Naive B cell (primary cell): ENCODE measurements around the gene COL4A2. TPM values are rescaled to one million over a fixed set of nuclear protein-coding genes. Genes with fewer than 3 reads are reported as not detected.

Experiments
- ATAC-seq, 2 donors: fragments of 150-1000 bp; cut with Tn5 transposase; 2 replicates each; pipeline ENCODE4 v1.10.0; 2021; ENCODE audit warnings: low read depth in 2 of 2, mild to moderate bottlenecking in 2 of 2, moderate library complexity in 2 of 2
- DNase-seq: peaks from one replicate; pipeline ENCODE4 v3.0.0; 2022
- H3K27ac Mint-ChIP-seq, 6 donors: one replicate each; pipeline ENCODE4 v1.8.0; 2020 to 2022; ENCODE audit warnings: mild to moderate bottlenecking in 6 of 6, mixed read lengths in 6 of 6, moderate library complexity in 5 of 6, inconsistent platforms in 2 of 6
- H3K27me3 Mint-ChIP-seq, 3 donors: one replicate each; pipeline ENCODE4 v1.8.0; 2021 to 2022; ENCODE audit warnings: mixed read lengths in 3 of 3, mild to moderate bottlenecking in 1 of 3
- H3K36me3 Mint-ChIP-seq, 2 donors: one replicate each; pipeline ENCODE4 v1.8.0; 2020 to 2022; ENCODE audit warnings: mixed read lengths in 2 of 2, inconsistent platforms in 1 of 2, mild to moderate bottlenecking in 1 of 2
- H3K4me1 Mint-ChIP-seq, 3 donors: one replicate each; pipeline ENCODE4 v1.8.0; 2020 to 2022; ENCODE audit warnings: mixed read lengths in 3 of 3, inconsistent platforms in 1 of 3, mild to moderate bottlenecking in 1 of 3, moderate library complexity in 1 of 3
- H3K4me3 Mint-ChIP-seq, 8 donors: one replicate each; pipeline ENCODE4 v1.8.0; 2020 to 2022; ENCODE audit warnings: mild to moderate bottlenecking in 8 of 8, mixed read lengths in 8 of 8, moderate library complexity in 8 of 8, inconsistent platforms in 2 of 8
- H3K9me3 Mint-ChIP-seq, 7 donors: one replicate each; pipeline ENCODE4 v1.8.0; 2020 to 2022; ENCODE audit warnings: mixed read lengths in 7 of 7, mild to moderate bottlenecking in 5 of 7, inconsistent platforms in 2 of 7, moderate library complexity in 1 of 7
- polyA plus RNA-seq, 6 donors: library from polyadenylated mRNA; unstranded; fragments of 300-500 nt; fragmentation: Illumina TruSeq; gene quantifications; one replicate each; pipeline ENCODE4 v1.2.3, GENCODE V29; 2021; ENCODE audit warnings: low read depth in 6 of 6

COL4A2 gene
- polyA plus RNA-seq, 6 donors from 2014 or later, result 0.13 TPM; not detected in 5

GRCh38 chr13:110413676-110414040 lies 106.6 kb downstream of the COL4A2 start:
- H3K27me3 Mint-ChIP-seq, result peaks cover 41 to 75% (median 70%) of the 10 kb centered on the region in 3 donors
- DNase-seq (no peak), ATAC-seq (no peak)
- H3K36me3 Mint-ChIP-seq, result no peaks in the 10 kb centered on the region
- no peaks in the 10 kb centered on the region for H3K4me1 Mint-ChIP-seq
- peaks cover 0 to 2% (median 0%) of the 10 kb centered on the region in 7 donors for H3K9me3 Mint-ChIP-seq
- H3K27ac Mint-ChIP-seq, result no peak overlapping the region
- H3K4me3 Mint-ChIP-seq, result no peak overlapping the region

GRCh38 chr13:110414283-110414682 lies 107.2 kb downstream of the COL4A2 start:
- H3K9me3 Mint-ChIP-seq, result peaks cover 0 to 2% (median 0%) of the 10 kb centered on the region in 7 donors
- H3K27me3 Mint-ChIP-seq, result peaks cover 41 to 80% (median 70%) of the 10 kb centered on the region in 3 donors
- H3K4me3 Mint-ChIP-seq, result no peak overlapping the region
- H3K4me1 Mint-ChIP-seq, result no peaks in the 10 kb centered on the region
- DNase-seq (no peak), ATAC-seq (no peak)
- no peaks in the 10 kb centered on the region for H3K36me3 Mint-ChIP-seq
- no peak overlapping the region for H3K27ac Mint-ChIP-seq

- peaks cover 0 to 2% (median 0%) of the 10 kb centered on the region in 7 donors for H3K9me3 Mint-ChIP-seq
- H3K27ac Mint-ChIP-seq, result no peak overlapping the region
- DNase-seq, result no peak
- no peak overlapping the region for H3K4me3 Mint-ChIP-seq
- ATAC-seq, result no peak
- H3K4me1 Mint-ChIP-seq, result no peaks in the 10 kb centered on the region
- peaks cover 42 to 79% (median 72%) of the 10 kb centered on the region in 3 donors for H3K27me3 Mint-ChIP-seq
- no peaks in the 10 kb centered on the region for H3K36me3 Mint-ChIP-seq
These were observed 107.8 kb downstream of the COL4A2 start for GRCh38 chr13:110414931-110415330.

GRCh38 chr13:110415669-110416068 lies 108.6 kb downstream of the COL4A2 start:
- no peak overlapping the region for H3K4me3 Mint-ChIP-seq
- no peak overlapping the region for H3K27ac Mint-ChIP-seq
- peaks cover 0 to 2% (median 0%) of the 10 kb centered on the region in 7 donors for H3K9me3 Mint-ChIP-seq
- no peaks in the 10 kb centered on the region for H3K4me1 Mint-ChIP-seq
- peaks cover 43 to 80% (median 73%) of the 10 kb centered on the region in 3 donors for H3K27me3 Mint-ChIP-seq
- DNase-seq (no peak), ATAC-seq (no peak)
- H3K36me3 Mint-ChIP-seq, result no peaks in the 10 kb centered on the region

- Mint-ChIP-seq H3K4me3 (no peak overlapping the region), H3K27me3 (peaks cover 46 to 80% (median 73%) of the 10 kb centered on the region in 3 donors), H3K4me1 (no peaks in the 10 kb centered on the region), H3K36me3 (no peaks in the 10 kb centered on the region), H3K9me3 (peaks cover 0 to 2% (median 0%) of the 10 kb centered on the region in 7 donors), H3K27ac (no peak overlapping the region)
- ATAC-seq, result no peak
- DNase-seq, result no peak
These were observed 109.3 kb downstream of the COL4A2 start for GRCh38 chr13:110416131-110417025.

GRCh38 chr13:110418944-110419343 lies 111.9 kb downstream of the COL4A2 start:
- no peaks in the 10 kb centered on the region for H3K4me1 Mint-ChIP-seq
- H3K9me3 Mint-ChIP-seq, result peaks cover 0 to 2% (median 0%) of the 10 kb centered on the region in 7 donors
- no peak for ATAC-seq
- H3K27me3 Mint-ChIP-seq, result peaks cover 59 to 77% (median 74%) of the 10 kb centered on the region in 3 donors
- H3K4me3 Mint-ChIP-seq, result no peak overlapping the region
- H3K27ac Mint-ChIP-seq, result no peak overlapping the region
- no peak for DNase-seq
- no peaks in the 10 kb centered on the region for H3K36me3 Mint-ChIP-seq

GRCh38 chr13:110419381-110419791 lies 112.3 kb downstream of the COL4A2 start:
- Mint-ChIP-seq H3K27ac (no peak overlapping the region), H3K9me3 (peaks cover 0 to 2% (median 0%) of the 10 kb centered on the region in 7 donors), H3K4me1 (no peaks in the 10 kb centered on the region), H3K4me3 (no peak overlapping the region), H3K36me3 (no peaks in the 10 kb centered on the region), H3K27me3 (peaks cover 57 to 78% (median 77%) of the 10 kb centered on the region in 3 donors)
- DNase-seq (no peak), ATAC-seq (no peak)

- DNase-seq (no peak), ATAC-seq (no peak)
- Mint-ChIP-seq H3K27me3 (peaks cover 54 to 82% (median 79%) of the 10 kb centered on the region in 3 donors), H3K4me3 (no peak overlapping the region), H3K27ac (no peak overlapping the region), H3K36me3 (no peaks in the 10 kb centered on the region), H3K4me1 (no peaks in the 10 kb centered on the region), H3K9me3 (no peaks in the 10 kb centered on the region)
These were observed 112.9 kb downstream of the COL4A2 start for GRCh38 chr13:110419946-110420345.

GRCh38 chr13:110420626-110421025 lies 113.5 kb downstream of the COL4A2 start:
- DNase-seq (no peak), ATAC-seq (no peak)
- Mint-ChIP-seq H3K36me3 (no peaks in the 10 kb centered on the region), H3K4me1 (no peaks in the 10 kb centered on the region), H3K4me3 (no peak overlapping the region), H3K27ac (no peak overlapping the region), H3K27me3 (peaks cover 54 to 87% (median 82%) of the 10 kb centered on the region in 3 donors), H3K9me3 (no peaks in the 10 kb centered on the region)

GRCh38 chr13:110421061-110421460 lies 114.0 kb downstream of the COL4A2 start:
- peak overlapping the region in 1 of 6 donors; percentile 68 for H3K27ac Mint-ChIP-seq
- no peak for ATAC-seq
- no peaks in the 10 kb centered on the region for H3K36me3 Mint-ChIP-seq
- H3K4me3 Mint-ChIP-seq, result no peak overlapping the region
- H3K27me3 Mint-ChIP-seq, result peaks cover 58 to 87% (median 82%) of the 10 kb centered on the region in 3 donors
- H3K9me3 Mint-ChIP-seq, result no peaks in the 10 kb centered on the region
- DNase-seq, result no peak
- H3K4me1 Mint-ChIP-seq, result no peaks in the 10 kb centered on the region

- Mint-ChIP-seq H3K4me1 (no peaks in the 10 kb centered on the region), H3K4me3 (no peak overlapping the region), H3K27me3 (peaks cover 59 to 93% (median 90%) of the 10 kb centered on the region in 3 donors), H3K27ac (no peak overlapping the region), H3K9me3 (no peaks in the 10 kb centered on the region), H3K36me3 (no peaks in the 10 kb centered on the region)
- ATAC-seq (no peak), DNase-seq (no peak)
These were observed 114.8 kb downstream of the COL4A2 start for GRCh38 chr13:110421696-110422385.

GRCh38 chr13:110422913-110423688 lies 116.0 kb downstream of the COL4A2 start:
- ATAC-seq, result no peak
- no peak overlapping the region for H3K27ac Mint-ChIP-seq
- H3K4me1 Mint-ChIP-seq, result no peaks in the 10 kb centered on the region
- DNase-seq, result no peak
- no peaks in the 10 kb centered on the region for H3K36me3 Mint-ChIP-seq
- peaks cover 59 to 86% (median 81%) of the 10 kb centered on the region in 3 donors for H3K27me3 Mint-ChIP-seq
- H3K9me3 Mint-ChIP-seq, result no peaks in the 10 kb centered on the region
- H3K4me3 Mint-ChIP-seq, result no peak overlapping the region

- H3K4me3 Mint-ChIP-seq, result no peak overlapping the region
- no peak for ATAC-seq
- no peaks in the 10 kb centered on the region for H3K36me3 Mint-ChIP-seq
- no peaks in the 10 kb centered on the region for H3K4me1 Mint-ChIP-seq
- H3K27ac Mint-ChIP-seq, result no peak overlapping the region
- H3K9me3 Mint-ChIP-seq, result no peaks in the 10 kb centered on the region
- DNase-seq, result no peak
- H3K27me3 Mint-ChIP-seq, result peaks cover 60 to 86% (median 79%) of the 10 kb centered on the region in 3 donors
These were observed 116.7 kb downstream of the COL4A2 start for GRCh38 chr13:110423689-110424302.
